AG04449 (cell line): Measurements from ENCODE around the gene DNM3.
"Not testable (repeated sequence)": the region's sequence is repeated elsewhere in the genome, so short reads cannot be mapped to it uniquely, and the experiment has no call there.

Experiments
- CTCF ChIA-PET: fragments of 350-600 bp; formaldehyde crosslinking; extraction: SDS; loops from one replicate; lab custom pipeline; 2021; ENCODE audit warnings: antibody characterized with exemption; lab: Yijun Ruan, JAX
- POLR2A ChIA-PET: fragments of 400-600, 350-600 bp; formaldehyde crosslinking; extraction: SDS; loops from one replicate; lab custom pipeline; 2020; ENCODE audit warnings: antibody characterized with exemption, inconsistent platforms; lab: Yijun Ruan, JAX
- DNase-seq: peaks from one replicate; pipeline ENCODE4 v3.0.0-alpha.2; 2010; ENCODE audit warnings: low read depth, low spot score
- H3K4me3 ChIP-seq: 2 replicates; pipeline ENCODE4 v1.5.1; 2011; ENCODE audit warnings: low read depth, mild to moderate bottlenecking, control low read depth, low read length
- TF ChIP-seq, protein P1 (sequence below): IDR thresholded peaks from one replicate; pipeline ENCODE4 v1.5.1; 2011; ENCODE audit warnings: mild to moderate bottlenecking, moderate library complexity, low read length, control low read depth, inconsistent platforms; ENCODE audit not compliant: insufficient read depth; ENCODE audit errors: missing control alignments

Gene DNM3

DNA sequence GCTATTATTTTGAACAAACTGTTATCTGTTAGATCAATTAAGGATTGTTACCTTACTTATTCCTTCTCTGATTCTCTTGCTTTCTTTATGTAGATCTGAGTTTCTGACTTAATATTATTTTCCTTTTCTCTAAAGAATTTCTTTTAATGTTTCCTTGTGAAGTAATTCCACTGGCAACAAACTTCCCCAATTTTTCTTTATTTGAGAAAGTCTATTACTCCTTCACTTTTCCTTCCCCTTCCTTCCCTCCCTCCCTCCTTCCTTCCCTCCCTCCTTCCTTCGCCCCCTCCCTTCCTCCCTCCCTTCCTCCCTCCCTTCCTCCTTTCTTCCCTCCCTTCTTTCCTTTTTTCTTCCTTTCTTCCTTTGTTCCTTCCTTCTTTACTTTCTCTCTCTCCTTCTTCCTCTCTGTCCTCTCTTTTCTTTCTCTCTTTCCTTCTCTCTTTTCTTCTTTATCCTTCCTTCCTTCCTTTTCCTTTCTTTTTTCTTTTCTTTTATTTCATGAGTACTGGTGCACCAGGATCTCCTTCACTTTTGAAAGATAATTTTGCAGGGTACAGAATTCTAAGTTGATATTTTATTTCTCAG is 177.5 kb downstream of the DNM3 start:
- no peak for DNase-seq
- ChIA-PET CTCF (interaction anchor here (1.0 kb wide), 1 partner anchor 177 kb away, joined by 4 read pairs; no protein-coding TSS in a partner anchor), POLR2A (no interaction called here)
- no peak overlapping the region for H3K4me3 ChIP-seq
- TF ChIP-seq, protein P1, sequence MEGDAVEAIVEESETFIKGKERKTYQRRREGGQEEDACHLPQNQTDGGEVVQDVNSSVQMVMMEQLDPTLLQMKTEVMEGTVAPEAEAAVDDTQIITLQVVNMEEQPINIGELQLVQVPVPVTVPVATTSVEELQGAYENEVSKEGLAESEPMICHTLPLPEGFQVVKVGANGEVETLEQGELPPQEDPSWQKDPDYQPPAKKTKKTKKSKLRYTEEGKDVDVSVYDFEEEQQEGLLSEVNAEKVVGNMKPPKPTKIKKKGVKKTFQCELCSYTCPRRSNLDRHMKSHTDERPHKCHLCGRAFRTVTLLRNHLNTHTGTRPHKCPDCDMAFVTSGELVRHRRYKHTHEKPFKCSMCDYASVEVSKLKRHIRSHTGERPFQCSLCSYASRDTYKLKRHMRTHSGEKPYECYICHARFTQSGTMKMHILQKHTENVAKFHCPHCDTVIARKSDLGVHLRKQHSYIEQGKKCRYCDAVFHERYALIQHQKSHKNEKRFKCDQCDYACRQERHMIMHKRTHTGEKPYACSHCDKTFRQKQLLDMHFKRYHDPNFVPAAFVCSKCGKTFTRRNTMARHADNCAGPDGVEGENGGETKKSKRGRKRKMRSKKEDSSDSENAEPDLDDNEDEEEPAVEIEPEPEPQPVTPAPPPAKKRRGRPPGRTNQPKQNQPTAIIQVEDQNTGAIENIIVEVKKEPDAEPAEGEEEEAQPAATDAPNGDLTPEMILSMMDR = no peak

DNA sequence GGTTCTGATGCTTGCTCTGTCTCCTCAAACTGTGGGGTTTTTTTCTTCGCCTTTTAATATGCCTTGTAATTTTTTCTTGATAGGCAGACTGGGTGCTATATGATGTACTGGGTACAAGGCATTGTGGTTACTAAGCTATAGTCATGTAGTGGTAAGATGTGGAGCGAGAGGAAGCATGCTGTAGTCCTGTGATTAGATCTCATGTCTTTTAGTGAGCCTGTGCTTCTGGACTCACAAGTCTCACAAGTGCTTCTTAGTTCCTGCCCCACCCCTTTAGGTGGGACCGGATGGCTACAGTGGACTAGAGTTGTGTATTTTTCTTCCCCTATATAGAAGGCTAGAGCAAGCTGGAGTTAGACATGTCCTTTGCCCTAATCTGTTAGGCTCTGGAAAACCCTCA is 178.7 kb downstream of the DNM3 start:
- ChIA-PET POLR2A (no interaction called here), CTCF (interaction anchor here (1.0 kb wide), 1 partner anchor 175 kb away, joined by 4 read pairs; no protein-coding TSS in a partner anchor)
- DNase-seq = no peak

DNA sequence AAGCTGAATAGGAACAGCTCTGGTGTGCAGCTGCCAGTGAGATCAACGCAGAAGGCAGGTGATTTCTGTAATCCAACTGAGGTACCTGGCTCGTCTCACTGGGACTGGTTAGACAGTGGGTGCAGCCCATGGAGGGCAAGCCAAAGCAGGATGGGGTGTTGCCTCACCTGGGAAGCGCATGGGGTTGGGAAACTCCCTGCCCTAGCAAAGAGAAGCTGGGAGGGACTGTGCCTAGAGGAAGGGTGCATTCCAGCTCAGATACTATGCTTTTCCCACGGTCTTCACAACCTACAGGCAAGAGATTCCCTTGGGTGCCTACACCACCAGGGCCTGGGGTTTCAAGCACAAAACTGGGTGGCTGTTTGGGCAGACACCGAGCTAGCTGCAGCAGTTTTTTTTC is 183.2 kb downstream of the DNM3 start:
- POLR2A ChIA-PET = no interaction called here
- TF ChIP-seq, protein P1 = no peak

More for the DNA sequence above, 178.7 kb downstream of the DNM3 start:
- TF ChIP-seq, protein P1 = no peak
- no peak overlapping the region for H3K4me3 ChIP-seq

DNA sequence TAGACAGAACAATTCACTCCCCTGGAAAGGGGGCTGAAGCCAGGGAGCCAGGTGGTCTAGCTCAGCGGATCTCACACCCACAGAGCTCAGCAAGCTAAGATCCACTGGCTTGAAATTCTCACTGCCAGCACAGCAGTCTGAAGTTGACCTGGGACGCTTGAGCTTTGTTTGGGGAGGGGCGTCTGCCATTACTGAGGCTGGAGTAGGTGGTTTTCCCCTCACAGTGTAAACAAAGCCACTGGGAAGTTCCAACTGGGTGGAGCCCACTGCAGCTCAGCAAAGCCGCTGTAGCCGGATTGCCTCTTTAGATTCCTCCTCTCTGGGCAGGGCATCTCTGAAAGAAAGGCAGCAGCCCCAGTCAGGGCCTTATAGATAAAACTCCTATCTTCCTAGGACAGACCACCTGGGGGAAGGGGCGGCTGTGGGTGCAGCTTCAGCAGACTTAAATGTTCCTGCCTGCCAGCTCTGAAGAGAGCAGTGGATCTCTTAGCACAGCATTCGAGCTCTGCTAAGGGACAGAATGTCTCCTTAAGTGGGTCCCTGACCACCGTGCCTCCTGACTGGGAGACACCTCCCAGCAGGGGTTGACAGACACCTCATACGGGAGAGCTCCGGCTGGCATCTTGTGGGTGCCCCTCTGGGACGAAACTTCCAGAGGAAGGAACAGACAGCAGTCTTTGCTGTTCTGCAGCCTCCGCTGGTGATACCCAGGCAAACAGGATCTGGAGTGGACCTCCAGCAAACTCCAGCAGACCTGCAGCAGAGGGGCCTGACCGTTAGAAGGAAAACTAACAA is 183.8 kb downstream of the DNM3 start:
- DNase-seq, POLR2A ChIA-PET, H3K4me3 ChIP-seq: not testable (repeated sequence)
- CTCF ChIA-PET = interaction anchor here (1.0 kb wide), 1 partner anchor 23 kb away, joined by 5 read pairs; no protein-coding TSS in a partner anchor

More for the DNA sequence above, 183.2 kb downstream of the DNM3 start:
- CTCF ChIA-PET = interaction anchor here (1.0 kb wide), 2 partner anchors 22 to 396 kb away, joined by 3 to 5 read pairs; partner anchors contain the start of gene C1orf105
- DNase-seq = no peak
- H3K4me3 ChIP-seq = no peak overlapping the region

DNA sequence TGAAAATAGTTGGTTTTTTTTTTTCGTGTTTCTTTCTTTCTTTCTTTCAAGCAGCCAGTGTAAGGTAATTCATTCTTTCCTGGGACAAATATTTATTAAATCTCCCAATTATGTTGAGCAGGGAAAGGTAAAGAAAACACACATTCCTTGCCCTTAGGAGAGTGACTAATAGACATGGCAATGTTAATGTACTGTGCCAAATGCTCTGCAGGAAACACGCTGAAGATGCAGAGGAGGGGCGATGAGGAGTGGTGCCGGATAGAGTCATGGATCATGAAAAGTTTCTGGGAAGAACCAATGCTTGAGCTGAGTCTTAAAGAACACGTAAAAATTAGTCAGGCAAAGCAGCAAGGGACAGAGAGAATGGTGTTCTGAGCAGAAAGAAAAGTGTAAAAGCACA is 199.2 kb downstream of the DNM3 start:
- POLR2A ChIA-PET = interaction anchor here (1.0 kb wide), 1 partner anchor 319 kb away, joined by 3 read pairs; no protein-coding TSS in a partner anchor
- DNase-seq = peak; percentile 14
- TF ChIP-seq, protein P1 = no peak
- CTCF ChIA-PET = interaction anchor here (0.8 to 2.0 kb wide), 14 partner anchors 9 to 404 kb away, joined by 3 to 8 read pairs (median 4); no protein-coding TSS in a partner anchor
- no peak overlapping the region for H3K4me3 ChIP-seq

DNA sequence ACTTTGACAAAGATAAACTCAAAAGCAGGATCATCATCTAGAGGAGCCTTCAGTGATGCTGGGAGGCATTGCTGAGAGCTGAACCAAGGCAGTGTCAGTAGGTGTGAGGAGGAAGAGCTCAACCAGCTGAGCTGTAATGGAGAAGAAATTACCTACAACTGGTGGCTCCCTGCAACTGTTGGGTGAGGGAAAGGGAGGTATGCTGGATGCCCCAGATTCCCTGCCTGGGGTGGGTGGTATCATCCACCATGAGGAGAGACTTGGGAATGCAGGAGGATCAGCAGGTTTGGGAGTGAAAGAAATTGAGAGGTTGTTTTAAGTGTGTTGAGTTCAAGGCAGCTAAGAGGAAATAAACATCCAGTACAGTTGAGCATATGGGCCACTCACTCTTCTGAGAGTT is 199.8 kb downstream of the DNM3 start:
- TF ChIP-seq, protein P1 = no peak
- no peak for DNase-seq
- ChIA-PET CTCF (interaction anchor here (0.6 to 2.0 kb wide), 16 partner anchors 9 to 393 kb away, joined by 3 to 8 read pairs (median 4); no protein-coding TSS in a partner anchor), POLR2A (interaction anchor here (1.0 kb wide), 1 partner anchor 318 kb away, joined by 3 read pairs; no protein-coding TSS in a partner anchor)
- no peak overlapping the region for H3K4me3 ChIP-seq
